ENCODE results near the gene FYB2. TPM values are rescaled to one million over a fixed set of nuclear protein-coding genes. Genes with fewer than 3 reads are reported as not detected.

The FYB2 gene
- total RNA-seq, 1 experiment from 2014 or later, result not detected

- DNase-seq (ENCODE audit: low read depth, low spot score), result no peak
Measured at GRCh38 chr1:56758794-56759193, 60.4 kb downstream of the FYB2 start.

More at GRCh38 chr1:56758794-56759193, 60.4 kb downstream of the FYB2 start:
- ATAC-seq, result no peak
- no TSS peak for BruUV-seq (replicated peaks)
- ChIA-PET CTCF (interaction anchor here (1.0 to 1.7 kb wide), 2 partner anchors 45 to 63 kb away, joined by 9 to 12 read pairs; no protein-coding TSS in a partner anchor), POLR2A (no interaction called here), RAD21 (ENCODE audit: low non-redundant PET in 1 of 2, low total read pairs in 2 of 2, uncharacterized antibody in 2 of 2, unreplicated experiment in 2 of 2) (no interaction called here)
- H3K27me3 ChIP-seq (ENCODE audit: insufficient read depth, low read length), result no peaks in the 10 kb centered on the region; the same call in 1 of the 2 replicates
- H4K20me1 ChIP-seq (ENCODE audit: insufficient read depth), result no peaks in the 10 kb centered on the region
- H3K9ac ChIP-seq (ENCODE audit: low read length), result no peak overlapping the region
- H3K9me2 ChIP-seq (ENCODE audit: insufficient read depth), result no peaks in the 10 kb centered on the region
- no peak for TF ChIP-seq POLR2A (IDR thresholded peaks at IDR 0.05; ENCODE audit: borderline replicate concordance, extremely low read depth, insufficient read depth, insufficient read length)
- no peak for TF ChIP-seq CTCF (IDR thresholded peaks at IDR 0.05 in 2 of 3, conservative IDR thresholded peaks at IDR 0.05 in 1 of 3; ENCODE audit: borderline replicate concordance in 1 of 3, insufficient read depth in 1 of 3, low read depth in 2 of 3, low read length in 2 of 3)
- no peak for TF ChIP-seq CEBPB (IDR thresholded peaks at IDR 0.05; ENCODE audit: low read depth)
- no peak for TF ChIP-seq RAD21 (IDR thresholded peaks at IDR 0.05; ENCODE audit: low read depth)
- no peak for TF ChIP-seq SRF (IDR thresholded peaks at IDR 0.05; ENCODE audit: low read depth)
- TF ChIP-seq JUND (IDR thresholded peaks at IDR 0.05), result no peak
- no peak overlapping the region for H2AFZ ChIP-seq (ENCODE audit: low read depth, low read length, poor library complexity, severe bottlenecking)
- H3K36me3 ChIP-seq (ENCODE audit: control insufficient read depth in 1 of 2, insufficient read depth in 2 of 2, low read length in 2 of 2), result no peaks in the 10 kb centered on the region
- no peaks in the 10 kb centered on the region for H3K4me1 ChIP-seq (ENCODE audit: control insufficient read depth in 1 of 2, insufficient read depth in 2 of 2, low read length in 2 of 2)
- H3K4me3 ChIP-seq (replicated peaks in 1 of 2; ENCODE audit: low read depth in 1 of 2, low read length in 2 of 2), result no peak overlapping the region
- no peaks in the 10 kb centered on the region for H3K9me3 ChIP-seq (ENCODE audit: control insufficient read depth in 1 of 2, insufficient read depth in 1 of 2, low read depth in 1 of 2, low read length in 2 of 2)
- H3K4me2 ChIP-seq (ENCODE audit: low read length), result no peak overlapping the region
- no peaks in the 10 kb centered on the region for H3K79me2 ChIP-seq (ENCODE audit: insufficient read depth, low read length)
- no peak overlapping the region for H3K27ac ChIP-seq (ENCODE audit: low read depth, low read length)
- intact Hi-C loops (cut with micrococcal nuclease), result loop anchor here (1.0 to 2.0 kb wide), 2 partner anchors 45 to 62 kb away; no protein-coding TSS in a partner anchor
